Activated CD4-positive, alpha-beta T cell treated with anti-CD3 and anti-CD28 coated beads, Interleukin-2, amount 50 U/mL, for 24 hours (primary cell): ENCODE results near the gene CERS6.

Experiments
- DNase-seq, 2 donors: peaks; one replicate each; pipeline ENCODE4 v3.0.0-alpha.2; 2020; ENCODE audit warnings: low read depth in 1 of 2, low spot score in 1 of 2

CERS6 gene

DNA sequence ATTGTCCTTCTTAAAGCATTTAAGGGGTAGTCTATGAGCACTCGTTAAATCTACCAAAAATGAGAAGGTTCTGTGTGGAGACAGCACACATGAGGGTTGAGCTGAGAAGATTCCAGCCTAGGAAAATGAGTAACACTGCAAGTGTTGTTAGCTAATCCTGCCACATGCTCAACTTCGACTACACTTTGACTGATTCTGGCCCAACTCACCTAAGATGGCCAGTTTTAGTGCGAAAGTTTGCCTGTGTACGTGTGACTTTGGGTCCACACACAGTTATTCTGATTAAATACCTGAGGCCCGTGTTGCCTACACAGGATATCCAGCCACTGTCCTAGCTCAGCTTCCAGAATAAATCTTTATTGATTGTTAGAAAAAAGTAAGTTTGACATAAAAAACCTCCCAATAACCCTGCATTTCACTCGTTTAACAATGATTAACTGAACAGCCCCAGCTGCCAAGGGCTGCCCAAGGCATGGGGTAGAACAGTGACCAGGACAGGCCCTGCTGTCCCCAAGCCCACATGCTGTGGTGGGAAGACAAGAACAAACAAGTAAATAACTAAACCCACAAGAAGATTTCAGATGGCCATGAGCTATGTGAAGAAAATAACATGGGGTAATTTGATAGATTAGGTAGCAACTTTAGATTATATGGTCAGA, 14.7 kb upstream of the CERS6 start:
- DNase-seq = no peak

DNA sequence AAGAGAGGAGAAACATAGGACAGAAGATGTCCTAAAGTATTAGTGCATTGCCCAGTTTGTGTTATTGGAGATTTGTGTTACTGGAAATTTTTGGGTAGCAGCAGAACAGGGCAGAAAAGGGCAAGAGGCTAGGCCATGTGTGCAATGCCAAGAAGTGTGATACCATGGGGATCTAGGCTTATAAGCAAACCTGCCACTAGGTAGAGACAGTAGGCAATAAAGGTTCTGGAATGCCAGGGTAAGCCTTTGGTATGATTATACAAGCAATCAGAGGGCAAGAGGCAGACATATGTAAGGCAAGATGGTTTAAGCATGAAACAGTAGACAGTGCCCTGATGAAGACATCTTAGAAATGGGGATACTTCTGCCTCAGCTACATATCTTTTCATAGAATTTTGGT, 12.3 kb upstream of the CERS6 start:
- DNase-seq = no peak

GRCh38 chr2:168445960-168446359, 10.1 kb upstream of the CERS6 start:
- DNase-seq = no peak

- no peak for DNase-seq
These were observed 7.1 kb upstream of the CERS6 start for GRCh38 chr2:168448980-168449379.

DNA sequence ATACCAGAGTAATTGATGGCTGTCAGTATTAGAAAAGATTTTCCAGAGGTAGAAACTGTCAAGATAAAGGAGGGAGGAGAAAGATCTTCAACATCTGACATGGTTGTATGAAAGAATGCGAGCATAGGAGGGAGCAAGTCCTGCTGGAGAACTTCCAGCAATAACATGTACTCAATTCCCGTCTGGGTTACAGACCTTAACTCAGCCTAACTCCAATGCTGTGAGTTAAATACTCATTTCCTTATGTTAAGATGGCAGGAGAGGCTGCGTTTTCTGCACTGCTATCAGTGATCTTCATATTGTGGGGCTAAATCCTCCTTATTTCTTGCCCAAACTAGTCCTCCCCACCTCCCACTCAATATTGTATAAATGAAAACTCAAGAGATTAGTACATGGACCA, 6.7 kb upstream of the CERS6 start:
- no peak for DNase-seq

DNA sequence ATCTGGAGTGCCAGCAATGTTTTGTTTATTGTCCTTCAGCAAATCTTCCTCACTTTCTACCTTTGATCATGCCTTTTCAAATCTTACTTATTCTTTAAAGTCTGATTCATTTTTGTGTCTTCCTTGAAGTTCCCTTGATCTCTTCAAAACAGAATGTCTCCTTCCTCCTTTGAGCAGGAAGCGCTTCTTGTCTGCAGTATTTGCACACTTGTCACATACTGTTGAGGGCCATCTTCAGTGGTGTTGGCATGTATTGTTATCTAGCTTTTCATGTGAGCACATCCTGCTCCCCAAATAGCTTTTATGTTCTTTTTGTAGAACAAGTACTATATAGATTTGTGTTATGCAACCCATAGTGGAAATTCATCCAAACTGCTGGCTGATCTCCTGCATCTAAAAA, 5.9 kb upstream of the CERS6 start:
- no peak for DNase-seq

- no peak for DNase-seq
These were observed 5.3 kb upstream of the CERS6 start for GRCh38 chr2:168450732-168451131.

DNA sequence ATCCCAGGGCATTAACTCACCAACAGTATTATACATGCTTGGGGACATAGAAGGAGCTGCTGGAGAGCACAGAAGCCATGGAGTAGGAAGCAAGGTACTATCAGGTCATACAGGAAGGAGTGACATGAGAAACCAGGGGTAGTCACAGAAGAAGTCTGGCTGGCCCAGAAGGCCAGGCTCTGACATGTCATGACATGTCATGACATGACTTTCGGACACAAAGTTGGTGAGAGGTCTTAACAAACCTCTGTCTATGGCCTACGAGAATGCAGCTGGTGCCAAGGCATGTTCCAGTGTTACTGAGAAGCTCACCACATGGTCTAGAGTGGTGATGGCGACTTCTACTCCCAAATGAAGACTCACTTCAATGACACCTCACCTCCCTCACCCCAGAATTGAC, 3.3 kb upstream of the CERS6 start:
- DNase-seq = no peak

GRCh38 chr2:168453404-168453803, 2.7 kb upstream of the CERS6 start:
- no peak for DNase-seq

- DNase-seq = no peak
These were observed 1.1 kb upstream of the CERS6 start for GRCh38 chr2:168454737-168455644.

DNA sequence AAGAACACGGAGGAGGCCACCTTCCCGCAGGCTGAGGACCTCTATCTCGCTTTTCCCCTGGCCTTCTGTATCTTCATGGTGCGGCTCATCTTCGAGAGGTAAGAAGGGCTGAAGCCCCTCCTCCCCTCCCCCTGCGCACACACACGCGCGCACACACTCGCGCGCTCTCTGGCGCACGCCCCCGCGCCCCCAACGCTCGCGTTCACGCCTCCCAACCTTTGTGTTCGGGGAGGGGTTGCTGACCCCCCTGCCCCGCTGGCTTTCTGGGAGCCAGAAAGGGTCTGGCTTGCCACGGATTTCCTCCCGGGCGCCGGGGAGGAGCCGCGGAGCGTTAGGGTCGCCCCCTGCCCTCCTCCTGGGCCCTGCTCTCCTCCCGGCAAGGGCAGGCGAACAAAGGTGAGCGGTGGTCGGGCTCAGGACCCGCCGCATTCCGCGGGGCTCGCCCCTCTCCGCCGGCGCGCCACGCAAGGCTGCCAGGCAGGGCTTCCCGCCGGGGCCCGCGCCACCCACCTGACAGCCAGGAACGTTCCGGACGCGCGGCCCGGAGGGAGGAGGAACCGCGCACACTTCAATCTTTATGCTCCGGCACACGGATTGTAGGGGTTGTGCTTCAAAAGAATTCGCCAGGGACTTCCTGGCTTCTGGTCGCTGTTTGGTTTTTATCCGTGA, 583 bp downstream of the CERS6 start:
- DNase-seq = peak; percentile 17 to 20

GRCh38 chr2:168457190-168457895, 1.3 kb downstream of the CERS6 start:
- no peak for DNase-seq

- DNase-seq = no peak
These were observed 2.1 kb downstream of the CERS6 start for GRCh38 chr2:168458139-168458538.

- DNase-seq = no peak
These were observed 3.2 kb downstream of the CERS6 start for GRCh38 chr2:168459256-168459655.

- no peak for DNase-seq
These were observed 4.5 kb downstream of the CERS6 start for GRCh38 chr2:168460571-168460970.

- no peak for DNase-seq
These were observed 5.3 kb downstream of the CERS6 start for GRCh38 chr2:168461178-168461941.

GRCh38 chr2:168461942-168462331, 5.9 kb downstream of the CERS6 start:
- DNase-seq = no peak

- DNase-seq = no peak
These were observed 6.5 kb downstream of the CERS6 start for GRCh38 chr2:168462543-168463045.

- DNase-seq = no peak
These were observed 9.5 kb downstream of the CERS6 start for GRCh38 chr2:168465594-168465993.

GRCh38 chr2:168466190-168466737, 10.2 kb downstream of the CERS6 start:
- no peak for DNase-seq
